GM23248 (cell line): ENCODE data around the gene AKR7A2. TPM values are rescaled to one million over a fixed set of nuclear protein-coding genes. Genes with fewer than 3 reads are reported as not detected.

ENCODE experiments used
- DNase-seq: peaks from one replicate; pipeline ENCODE4 v3.0.0-alpha.2; 2015
- H2AFZ ChIP-seq: fragments of 200-600 bp; sonication (generic); 2 replicates; pipeline ENCODE4 v1.6.1; 2016; ENCODE audit warnings: antibody characterized with exemption
- H3F3A ChIP-seq: fragments of 200-600 bp; sonication (generic); 2 replicates; pipeline ENCODE4 v1.6.1; 2016; ENCODE audit warnings: mild to moderate bottlenecking, antibody characterized with exemption, mixed run types; ENCODE audit not compliant: insufficient read depth
- H3K27ac ChIP-seq: fragments of 200-600 bp; sonication (generic); 2 replicates; pipeline ENCODE4 v1.5.1; 2016; ENCODE audit warnings: mild to moderate bottlenecking
- H3K27me3 ChIP-seq: fragments of 200-600 bp; sonication (generic); replicated peaks from 2 replicates; pipeline ENCODE4 v1.6.1; 2016; ENCODE audit warnings: mild to moderate bottlenecking; ENCODE audit not compliant: insufficient read depth
- H3K36me3 ChIP-seq: fragments of 200-600 bp; sonication (generic); 2 replicates; pipeline ENCODE4 v1.6.1; 2016; ENCODE audit warnings: low read depth, mild to moderate bottlenecking
- H3K4me1 ChIP-seq: fragments of 200-600 bp; sonication (generic); 2 replicates; pipeline ENCODE4 v1.6.1; 2016; ENCODE audit warnings: mild to moderate bottlenecking; ENCODE audit not compliant: insufficient read depth
- H3K4me2 ChIP-seq: fragments of 200-600 bp; sonication (generic); one replicate; pipeline ENCODE4 v1.6.1; 2016; ENCODE audit warnings: mild to moderate bottlenecking; ENCODE audit not compliant: unreplicated experiment
- H3K4me3 ChIP-seq: fragments of 200-600 bp; sonication (generic); 2 replicates; pipeline ENCODE4 v1.5.1; 2016; ENCODE audit warnings: mild to moderate bottlenecking
- H3K79me2 ChIP-seq: fragments of 200-600 bp; sonication (generic); 2 replicates; pipeline ENCODE4 v1.6.1; 2016; ENCODE audit warnings: mild to moderate bottlenecking; ENCODE audit not compliant: insufficient read depth
- H3K9ac ChIP-seq: fragments of 200-600 bp; sonication (generic); 2 replicates; pipeline ENCODE4 v1.6.1; 2016; ENCODE audit warnings: mild to moderate bottlenecking
- H3K9me2 ChIP-seq: fragments of 200-600 bp; sonication (generic); 2 replicates; pipeline ENCODE4 v1.6.1; 2016; ENCODE audit warnings: mixed run types, mild to moderate bottlenecking, moderate library complexity; ENCODE audit not compliant: insufficient read depth
- H3K9me3 ChIP-seq: fragments of 200-600 bp; sonication (generic); one replicate; pipeline ENCODE4 v1.6.1; 2017; ENCODE audit warnings: low read depth
- H4K20me1 ChIP-seq: fragments of 200-600 bp; sonication (generic); 2 replicates; pipeline ENCODE4 v1.6.0; 2016; ENCODE audit not compliant: insufficient read depth
- EZH2 ChIP-seq: fragments of 200-600 bp; sonication (generic); IDR thresholded peaks from 2 replicates; pipeline ENCODE4 v1.6.1; 2018; ENCODE audit warnings: antibody characterized with exemption, mild to moderate bottlenecking; ENCODE audit not compliant: insufficient read depth, poor library complexity, severe bottlenecking
- EZH2phosphoT487 ChIP-seq: fragments of 200-600 bp; sonication (generic); IDR thresholded peaks from 2 replicates; pipeline ENCODE4 v1.6.1; 2018; ENCODE audit warnings: antibody characterized with exemption, moderate library complexity, mild to moderate bottlenecking, low read depth; ENCODE audit not compliant: insufficient read depth
- WGBS, 2 experiments: methylation state at CpG; one replicate each; pipeline ENCODE4 v1.1.6; 2015 to 2017; ENCODE audit warnings: low lambda C conversion rate in 2 of 2, low coverage in 1 of 2; ENCODE audit errors: missing lambda C conversion rate in 2 of 2; 5-methylcytosine and 5-hydroxymethylcytosine counted together
- in situ Hi-C: fragments of 300-500 bp; cut with MboI; formaldehyde crosslinking; loops from 2 replicates; pipeline ENCODE4 v1.15.0; 2020
- polyA plus RNA-seq: library from polyadenylated mRNA; unstranded; fragments of >200 nt; fragmentation: Nextera tagmentation; extraction: Ambion mirVana; gene quantifications from 2 replicates; pipeline ENCODE4 v1.2.1, GENCODE V29; 2016
- total RNA-seq: library from RNA; depleted of rRNA; stranded (reverse); fragments of >200 nt; shearing (Covaris generic); gene quantifications from 2 replicates; pipeline ENCODE4 v1.2.3, GENCODE V29; 2014

AKR7A2 gene
- total and polyA plus RNA-seq, 2 experiments from 2014 or later = 93.1 to 97.1 TPM

DNA sequence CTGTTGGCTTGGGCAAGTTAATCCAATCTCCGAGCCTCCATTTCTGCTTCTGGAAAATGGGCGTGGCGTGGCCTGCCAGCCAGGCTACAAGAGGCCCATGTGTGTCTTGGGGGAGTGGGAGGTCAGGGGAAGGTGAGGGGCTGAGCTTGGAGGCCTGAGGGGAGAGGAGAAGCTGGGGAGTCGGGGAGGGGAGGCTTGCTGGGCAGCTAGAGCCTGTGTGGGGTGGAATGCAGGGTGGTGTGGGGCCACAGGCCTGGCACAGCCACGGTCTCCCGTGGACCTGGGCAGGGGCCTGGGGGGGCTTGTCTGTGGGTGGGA lies 14.8 kb upstream of the AKR7A2 start:
- Histone ChIP-seq H3K9ac (no peak overlapping the region), H4K20me1 (no peaks in the 10 kb centered on the region), H3K9me3 (no peaks in the 10 kb centered on the region), H3K27me3 (no peaks in the 10 kb centered on the region), H3K4me2 (no peak overlapping the region), H3K4me1 (no peaks in the 10 kb centered on the region), H2AFZ (no peak overlapping the region), H3K36me3 (no peaks in the 10 kb centered on the region), H3K9me2 (no peaks in the 10 kb centered on the region), H3K27ac (no peak overlapping the region), H3F3A (no peaks in the 10 kb centered on the region), H3K79me2 (no peaks in the 10 kb centered on the region), H3K4me3 (no peak overlapping the region)
- no peak for DNase-seq
- TF ChIP-seq EZH2 (no peak), EZH2phosphoT487 (no peak)
- WGBS, 2 experiments = 97 to 100% methylated on average over 3 to 6 of the region's 6 CpGs
- in situ Hi-C loops = no loop called here

DNA sequence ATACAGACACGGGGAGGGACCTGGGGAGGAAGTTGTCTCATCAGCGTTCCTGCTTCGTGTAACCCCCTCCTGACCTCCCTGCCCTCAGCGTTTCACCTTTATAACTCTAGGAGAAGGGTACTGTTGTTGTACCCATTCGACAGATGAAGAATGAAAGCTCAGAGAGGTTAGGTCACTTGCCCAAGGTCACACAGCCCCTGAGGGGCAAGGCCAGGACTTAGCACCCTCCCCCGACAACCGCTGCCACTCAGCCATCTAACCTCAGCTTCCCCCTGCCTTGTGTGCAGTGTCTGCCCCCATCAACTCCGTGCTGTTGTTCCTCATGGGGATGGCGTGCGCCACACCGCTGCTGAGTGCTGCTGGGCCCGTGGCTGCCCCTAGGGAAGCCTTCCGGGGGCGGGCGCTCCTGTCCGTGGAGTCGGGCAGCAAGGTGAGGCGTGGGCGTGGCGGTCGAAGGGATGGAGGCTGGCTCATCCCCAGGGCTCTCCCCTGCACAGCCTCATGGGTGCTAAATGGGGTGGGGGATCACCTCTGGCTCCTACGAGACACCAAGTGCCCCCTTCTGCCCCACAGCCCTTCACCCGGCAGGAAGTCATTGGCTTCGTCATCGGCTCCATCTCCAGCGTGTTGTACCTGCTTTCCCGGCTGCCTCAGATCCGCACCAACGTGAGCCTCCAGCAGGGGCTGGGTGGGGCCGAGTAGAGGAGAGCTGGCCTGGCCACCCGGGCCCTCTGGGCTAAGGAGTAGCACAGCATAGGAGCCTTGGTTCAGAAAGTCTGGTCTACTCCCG lies 14.2 kb upstream of the AKR7A2 start:
- Histone ChIP-seq H3K36me3 (no peaks in the 10 kb centered on the region), H3K4me3 (no peak overlapping the region), H3K9ac (no peak overlapping the region), H3K27me3 (no peaks in the 10 kb centered on the region), H3K9me3 (no peaks in the 10 kb centered on the region), H3K4me1 (no peaks in the 10 kb centered on the region), H3K9me2 (no peaks in the 10 kb centered on the region), H3K79me2 (0 out of 2 replicates have a peak, but pooled peaks cover under 1% of the 10 kb centered on the region), H2AFZ (no peak overlapping the region), H3F3A (no peaks in the 10 kb centered on the region), H3K4me2 (no peak overlapping the region), H3K27ac (no peak overlapping the region), H4K20me1 (no peaks in the 10 kb centered on the region)
- in situ Hi-C loops = no loop called here
- 92 to 93% methylated on average over 30 to 32 of the region's 32 CpGs for WGBS, 2 experiments
- DNase-seq = no peak
- no peak for TF ChIP-seq EZH2phosphoT487
- TF ChIP-seq EZH2 = no peak

DNA sequence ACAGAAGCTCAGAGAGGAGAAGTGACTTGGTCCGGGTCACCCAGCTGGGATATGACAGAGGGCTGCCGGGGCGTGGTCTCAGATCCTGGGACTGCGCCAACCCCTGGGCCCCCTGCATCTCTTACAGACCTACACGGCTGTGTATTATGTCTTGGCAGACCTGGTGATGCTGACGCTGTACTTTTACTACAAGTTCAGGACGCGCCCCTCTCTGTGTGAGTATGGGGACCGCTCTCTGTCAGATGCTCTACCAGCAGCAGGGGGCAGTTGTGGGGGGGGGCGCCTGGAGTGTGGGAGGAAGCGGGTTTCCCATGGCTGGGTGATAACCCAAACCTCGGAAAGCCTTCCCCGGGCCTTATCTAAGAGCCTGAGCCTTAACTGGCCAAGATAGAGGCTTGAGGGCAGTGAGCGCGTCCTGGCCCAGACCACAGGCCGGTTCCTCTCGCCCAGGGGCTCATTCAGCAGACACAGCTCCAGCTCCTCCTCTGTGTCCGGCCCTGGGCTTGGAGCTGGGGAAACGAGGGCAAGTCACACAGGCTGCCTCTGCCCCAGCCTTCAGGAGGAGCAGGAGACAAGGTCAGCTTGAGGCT lies 13.5 kb upstream of the AKR7A2 start:
- Histone ChIP-seq H4K20me1 (no peaks in the 10 kb centered on the region), H3F3A (no peaks in the 10 kb centered on the region), H3K9me3 (no peaks in the 10 kb centered on the region), H3K4me2 (no peak overlapping the region), H3K4me1 (no peaks in the 10 kb centered on the region), H3K9ac (no peak overlapping the region), H3K79me2 (0 out of 2 replicates have a peak, but pooled peaks cover 6% of the 10 kb centered on the region), H2AFZ (no peak overlapping the region), H3K4me3 (no peak overlapping the region), H3K27ac (no peak overlapping the region), H3K9me2 (no peaks in the 10 kb centered on the region), H3K27me3 (no peaks in the 10 kb centered on the region), H3K36me3 (no peaks in the 10 kb centered on the region)
- no peak for DNase-seq
- in situ Hi-C loops = no loop called here
- WGBS, 2 experiments = 87 to 90% methylated on average over 16 to 19 of the region's 19 CpGs
- no peak for TF ChIP-seq EZH2
- no peak for TF ChIP-seq EZH2phosphoT487

DNA sequence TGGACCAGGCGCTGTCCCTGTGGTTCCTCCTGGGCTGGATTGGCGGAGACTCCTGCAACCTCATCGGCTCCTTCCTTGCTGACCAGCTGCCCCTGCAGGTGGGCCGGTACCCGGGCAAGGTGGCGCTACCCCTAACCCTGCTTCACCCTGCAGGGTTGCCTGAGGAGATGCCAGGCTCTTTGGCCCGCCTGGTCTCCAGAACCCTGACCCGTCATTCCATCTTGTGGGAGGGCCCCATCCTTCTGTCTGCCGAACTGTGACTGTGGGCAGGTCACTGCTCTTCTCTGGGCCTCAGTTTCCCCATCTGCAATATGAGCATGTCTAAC lies 12.7 kb upstream of the AKR7A2 start:
- DNase-seq = no peak
- Histone ChIP-seq H3K4me3 (no peak overlapping the region), H3K9me3 (no peaks in the 10 kb centered on the region), H3K4me1 (no peaks in the 10 kb centered on the region), H2AFZ (no peak overlapping the region), H4K20me1 (no peaks in the 10 kb centered on the region), H3K9ac (no peak overlapping the region), H3F3A (no peaks in the 10 kb centered on the region), H3K36me3 (no peaks in the 10 kb centered on the region), H3K27me3 (no peaks in the 10 kb centered on the region), H3K27ac (no peak overlapping the region), H3K9me2 (no peaks in the 10 kb centered on the region), H3K4me2 (no peak overlapping the region), H3K79me2 (0 out of 2 replicates have a peak, but pooled peaks cover 6% of the 10 kb centered on the region)
- WGBS, 2 experiments = 94 to 98% methylated on average over 9 of the region's 9 CpGs
- TF ChIP-seq EZH2 (no peak), EZH2phosphoT487 (no peak)
- in situ Hi-C loops = no loop called here
